ENCODE measurements around the gene HAPSTR1. TPM values are rescaled to one million over a fixed set of nuclear protein-coding genes. Genes with fewer than 3 reads are reported as not detected.
A peak's percentile ranks its signal among the peaks of the same experiment; 100 is the strongest.

Gene HAPSTR1
- total and polyA plus RNA-seq, 2 of the 13 experiments (the other 11 are each of a cell fraction or from before 2014, with no cell fraction given), result 25.2 to 83.2 TPM

GRCh38 chr16:9090960-9091866 is at the start of gene HAPSTR1 (continued):
- TF ChIP-seq HNRNPUL1 (IDR thresholded peaks at IDR 0.05; ENCODE audit: low read depth, low read length), result peak; percentile 79; the same call in 1 of the 2 replicates
- peak; percentile 65; the same call in 1 of the 2 replicates for TF ChIP-seq ZNF274 (CRISPR knock-in tag; IDR thresholded peaks at IDR 0.05)
- peak; percentile 84; the same call in 1 of the 2 replicates for TF ChIP-seq STAT5B (CRISPR knock-in tag; IDR thresholded peaks at IDR 0.05)
- peak; percentile 52 for TF ChIP-seq GATAD1 (CRISPR knock-in tag; IDR thresholded peaks at IDR 0.05)
- TF ChIP-seq ELK4 (CRISPR knock-in tag; IDR thresholded peaks at IDR 0.05; ENCODE audit: borderline replicate concordance), result no peak; the same call in 1 of the 2 replicates
- peak; percentile 55; the same call in 1 of the 2 replicates for TF ChIP-seq SOX13 (IDR thresholded peaks at IDR 0.05)
- TF ChIP-seq SOX13 (CRISPR knock-in tag; conservative IDR thresholded peaks at IDR 0.05 in 1 of 2, IDR thresholded peaks at IDR 0.05 in 1 of 2), result peak in 1 of 2 experiments; percentile 61; a peak in 2 of 4 replicates
- peak; percentile 57; the same call in 1 of the 2 replicates for TF ChIP-seq HHEX (CRISPR knock-in tag; IDR thresholded peaks at IDR 0.05)
- no peak for TF ChIP-seq PLRG1 (conservative IDR thresholded peaks at IDR 0.05)
- no peak; the same call in 1 of the 2 replicates for TF ChIP-seq ZNF570 (CRISPR knock-in tag; IDR thresholded peaks at IDR 0.05; ENCODE audit: borderline replicate concordance)
- TF ChIP-seq HMG20A (CRISPR knock-in tag; IDR thresholded peaks at IDR 0.05; ENCODE audit: borderline replicate concordance), result no peak
- TF ChIP-seq KLF16 (CRISPR knock-in tag; IDR thresholded peaks at IDR 0.05), result peak in 1 of 2 experiments; percentile 71; a peak in 2 of 4 replicates
- no peak; the same call in 1 of the 2 replicates for TF ChIP-seq SSRP1 (CRISPR knock-in tag; IDR thresholded peaks at IDR 0.05)
- TF ChIP-seq ZNF143 (CRISPR knock-in tag; IDR thresholded peaks at IDR 0.05), result peak; percentile 44; the same call in 1 of the 2 replicates
- TF ChIP-seq MBD4 (IDR thresholded peaks at IDR 0.05; ENCODE audit: borderline replicate concordance, low read length), result no peak
- TF ChIP-seq ZNF362 (CRISPR knock-in tag; IDR thresholded peaks at IDR 0.05; ENCODE audit: borderline replicate concordance), result no peak; the same call in 1 of the 2 replicates
- 0 out of 2 replicates have a peak, but pooled peaks have one; percentile 26 for TF ChIP-seq ZC3H13 (CRISPR knock-in tag; IDR thresholded peaks at IDR 0.05)
- peak; percentile 58; the same call in 1 of the 2 replicates for TF ChIP-seq ZNF567 (CRISPR knock-in tag; IDR thresholded peaks at IDR 0.05; ENCODE audit: borderline replicate concordance)
- TF ChIP-seq ZNF121 (CRISPR knock-in tag; IDR thresholded peaks at IDR 0.05), result peak; percentile 91
- TF ChIP-seq, protein P1, sequence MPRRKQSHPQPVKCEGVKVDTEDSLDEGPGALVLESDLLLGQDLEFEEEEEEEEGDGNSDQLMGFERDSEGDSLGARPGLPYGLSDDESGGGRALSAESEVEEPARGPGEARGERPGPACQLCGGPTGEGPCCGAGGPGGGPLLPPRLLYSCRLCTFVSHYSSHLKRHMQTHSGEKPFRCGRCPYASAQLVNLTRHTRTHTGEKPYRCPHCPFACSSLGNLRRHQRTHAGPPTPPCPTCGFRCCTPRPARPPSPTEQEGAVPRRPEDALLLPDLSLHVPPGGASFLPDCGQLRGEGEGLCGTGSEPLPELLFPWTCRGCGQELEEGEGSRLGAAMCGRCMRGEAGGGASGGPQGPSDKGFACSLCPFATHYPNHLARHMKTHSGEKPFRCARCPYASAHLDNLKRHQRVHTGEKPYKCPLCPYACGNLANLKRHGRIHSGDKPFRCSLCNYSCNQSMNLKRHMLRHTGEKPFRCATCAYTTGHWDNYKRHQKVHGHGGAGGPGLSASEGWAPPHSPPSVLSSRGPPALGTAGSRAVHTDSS (CRISPR knock-in tag; conservative IDR thresholded peaks at IDR 0.05), result 0 out of 2 replicates have a peak, but pooled peaks have one; percentile 87
